GM18951 (cell line): ENCODE measurements around the gene MYZAP.

Source experiments
- POLR2A ChIP-seq: IDR thresholded peaks from 4 replicates; pipeline ENCODE4 v1.6.1; 2011; ENCODE audit warnings: mild to moderate bottlenecking; ENCODE audit not compliant: insufficient read length, insufficient read depth; ENCODE audit errors: extremely low read depth
- in situ Hi-C: fragments of 300-500 bp; cut with MboI; formaldehyde crosslinking; loops from one replicate; pipeline ENCODE4 v1.12.0; 2022; ENCODE audit warnings: low sequenced_read_pairs, mixed read lengths, inconsistent platforms; ENCODE audit not compliant: unreplicated experiment

Gene MYZAP

DNA sequence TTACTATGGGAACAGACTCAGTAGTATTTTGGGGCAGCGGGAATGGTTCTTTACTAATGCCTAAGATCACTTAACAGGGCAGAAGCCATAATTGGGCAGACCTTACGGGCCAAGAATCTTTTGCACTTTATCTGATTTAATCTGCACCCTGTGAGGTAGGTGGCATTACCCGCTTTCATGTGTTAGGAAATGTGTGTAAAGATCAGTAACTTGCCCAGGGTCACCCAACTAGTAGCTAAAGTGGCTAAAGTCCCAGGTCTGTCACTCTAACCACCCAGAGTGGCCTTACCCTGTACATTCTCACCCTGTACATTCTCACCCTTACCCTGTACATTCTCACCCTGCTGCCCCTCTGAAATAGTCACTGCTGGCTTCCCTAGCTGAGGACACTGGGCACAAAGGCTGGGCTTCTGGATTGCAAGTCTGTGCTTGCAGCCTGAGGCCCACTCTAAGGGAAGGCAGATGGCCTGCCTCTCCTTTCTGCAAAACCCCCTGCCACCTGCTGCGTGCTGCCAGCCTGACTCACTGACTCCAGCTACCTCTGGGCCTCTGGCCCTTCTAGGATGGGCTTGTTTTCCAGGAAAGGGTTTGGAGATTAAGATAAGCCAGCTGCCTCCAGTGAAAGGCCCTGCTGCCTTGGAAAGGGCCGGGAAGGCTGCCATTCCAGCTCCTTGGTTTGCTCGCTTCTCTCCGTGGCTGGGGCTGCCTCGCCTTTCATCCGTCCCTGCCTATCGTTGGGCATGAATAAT is 37.5 kb upstream of the MYZAP start:
- no peak for TF ChIP-seq POLR2A
- in situ Hi-C loops: loop anchor here (25.0 kb wide), 1 partner anchor 308 kb away; no protein-coding TSS in a partner anchor

DNA sequence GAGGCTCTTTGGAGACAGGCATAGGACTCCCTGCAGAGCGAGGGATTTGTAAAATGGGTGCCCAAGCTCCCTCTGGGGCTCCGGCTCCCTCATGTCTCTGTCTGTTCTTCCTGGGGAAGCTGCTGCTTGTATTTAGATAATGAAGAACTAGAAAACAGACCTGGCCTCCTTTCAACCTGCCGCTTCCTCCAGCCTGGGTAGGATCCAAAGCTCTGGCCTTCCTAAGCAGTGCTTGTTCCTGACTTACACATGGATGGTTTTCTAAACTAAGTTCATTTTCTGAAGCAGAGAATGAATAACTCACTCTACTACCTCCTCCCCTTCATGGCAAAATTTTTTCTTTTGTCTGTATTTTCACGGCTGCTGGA is 36.9 kb upstream of the MYZAP start:
- no peak for TF ChIP-seq POLR2A
- in situ Hi-C loops: loop anchor here (25.0 kb wide), 1 partner anchor 308 kb away; no protein-coding TSS in a partner anchor

DNA sequence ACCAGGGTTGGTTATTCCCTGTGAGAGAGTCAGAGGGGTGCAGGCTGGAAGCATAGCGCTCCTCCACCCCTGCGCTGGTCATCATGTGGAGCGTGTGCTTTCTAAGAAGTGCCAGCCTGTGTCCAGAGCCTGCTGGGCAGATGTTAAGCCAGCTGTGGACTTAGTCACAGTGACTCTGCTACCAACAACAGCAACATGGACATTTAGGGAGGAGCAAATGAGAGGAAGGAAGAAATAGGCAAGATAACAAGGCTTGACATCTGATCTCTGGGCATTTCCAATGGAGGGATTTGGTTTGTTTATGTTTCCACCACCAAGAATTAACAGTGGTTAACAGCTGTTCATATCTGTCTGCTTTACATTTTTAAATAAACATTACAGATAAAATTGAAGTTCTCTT is 36.4 kb upstream of the MYZAP start:
- in situ Hi-C loops: loop anchor here (25.0 kb wide), 1 partner anchor 307 kb away; no protein-coding TSS in a partner anchor
- no peak for TF ChIP-seq POLR2A

DNA sequence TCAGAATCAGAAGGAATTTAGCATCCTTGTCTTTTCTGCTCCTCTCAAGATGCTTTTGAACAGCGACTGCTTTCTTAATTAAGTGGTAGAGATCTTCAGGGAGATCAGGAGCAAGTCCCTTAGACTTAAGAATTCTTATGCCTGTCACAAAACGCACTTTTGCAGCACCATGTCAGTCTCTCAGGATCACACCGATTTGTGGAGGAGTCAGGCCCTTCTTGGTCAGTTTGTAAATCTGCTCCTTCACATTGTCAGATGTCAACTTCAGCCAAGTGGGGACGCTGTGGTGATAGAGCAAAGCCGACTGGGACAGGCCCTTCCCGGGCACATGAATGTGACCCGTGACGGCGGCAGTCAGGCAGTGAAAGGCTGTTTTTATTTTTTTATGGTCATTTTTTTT is 35.7 kb upstream of the MYZAP start:
- in situ Hi-C loops: loop anchor here (25.0 kb wide), 1 partner anchor 306 kb away; no protein-coding TSS in a partner anchor
- no peak for TF ChIP-seq POLR2A

DNA sequence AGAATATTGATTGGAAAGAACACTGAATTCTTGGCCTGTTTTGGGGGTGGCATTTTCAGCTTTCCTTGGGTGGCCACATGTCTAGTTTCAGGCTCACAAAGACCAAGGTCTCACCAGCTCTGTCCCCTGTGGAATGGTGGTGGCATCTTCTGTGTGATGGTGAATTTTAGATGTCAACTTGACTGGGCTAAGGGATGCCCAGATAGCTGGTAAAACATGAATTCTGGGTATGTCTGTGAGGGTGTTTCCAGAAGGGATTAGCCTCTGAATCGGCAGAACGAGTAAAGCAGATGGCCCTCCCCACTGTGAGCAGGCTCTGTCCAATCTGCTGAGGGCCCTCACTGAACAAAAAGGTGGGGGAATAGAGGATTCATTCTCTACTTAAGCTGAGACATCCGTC is 34.4 kb upstream of the MYZAP start:
- no peak for TF ChIP-seq POLR2A
- in situ Hi-C loops: loop anchor here (25.0 kb wide), 1 partner anchor 305 kb away; no protein-coding TSS in a partner anchor

DNA sequence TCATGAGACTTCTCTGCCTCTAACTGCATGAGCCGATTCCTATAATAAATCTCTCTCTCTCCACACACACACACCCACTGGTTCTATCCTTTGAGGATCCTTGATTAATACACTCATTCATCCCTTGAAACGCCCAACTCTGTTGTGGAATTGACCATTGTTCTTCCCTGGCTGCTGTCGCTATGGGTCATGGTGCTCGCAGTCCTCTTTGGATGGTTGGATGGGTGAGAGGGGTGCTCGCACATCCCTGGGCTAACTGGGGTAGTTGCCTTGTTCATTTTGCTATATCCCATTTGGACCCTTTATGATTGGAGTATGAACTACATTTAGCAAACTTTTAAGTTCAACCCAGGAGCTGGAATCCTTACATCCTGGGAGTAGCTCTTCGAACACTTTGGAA is 33.9 kb upstream of the MYZAP start:
- in situ Hi-C loops: loop anchor here (25.0 kb wide), 1 partner anchor 304 kb away; no protein-coding TSS in a partner anchor
- no peak for TF ChIP-seq POLR2A

DNA sequence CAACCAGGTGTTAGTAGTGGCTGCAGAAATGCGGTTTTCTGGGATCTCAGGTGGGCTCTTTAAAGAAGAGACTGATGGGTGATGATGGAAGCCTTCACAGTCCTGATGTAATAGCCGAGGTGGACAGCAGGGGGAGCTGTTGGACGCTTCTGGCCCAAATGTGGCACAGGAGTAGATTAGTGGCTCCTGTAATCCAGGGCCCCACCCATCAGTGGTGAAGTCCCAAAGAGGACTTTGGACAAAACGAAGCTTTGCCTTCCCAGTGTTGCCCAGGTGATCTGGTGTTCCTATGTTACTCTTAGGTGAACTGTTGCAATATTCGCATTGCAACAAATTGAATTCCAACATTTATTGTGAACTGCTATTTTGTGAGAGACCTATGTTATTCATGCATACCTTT is 31.8 kb upstream of the MYZAP start:
- no peak for TF ChIP-seq POLR2A
- in situ Hi-C loops: loop anchor here (25.0 kb wide), 1 partner anchor 302 kb away; no protein-coding TSS in a partner anchor

DNA sequence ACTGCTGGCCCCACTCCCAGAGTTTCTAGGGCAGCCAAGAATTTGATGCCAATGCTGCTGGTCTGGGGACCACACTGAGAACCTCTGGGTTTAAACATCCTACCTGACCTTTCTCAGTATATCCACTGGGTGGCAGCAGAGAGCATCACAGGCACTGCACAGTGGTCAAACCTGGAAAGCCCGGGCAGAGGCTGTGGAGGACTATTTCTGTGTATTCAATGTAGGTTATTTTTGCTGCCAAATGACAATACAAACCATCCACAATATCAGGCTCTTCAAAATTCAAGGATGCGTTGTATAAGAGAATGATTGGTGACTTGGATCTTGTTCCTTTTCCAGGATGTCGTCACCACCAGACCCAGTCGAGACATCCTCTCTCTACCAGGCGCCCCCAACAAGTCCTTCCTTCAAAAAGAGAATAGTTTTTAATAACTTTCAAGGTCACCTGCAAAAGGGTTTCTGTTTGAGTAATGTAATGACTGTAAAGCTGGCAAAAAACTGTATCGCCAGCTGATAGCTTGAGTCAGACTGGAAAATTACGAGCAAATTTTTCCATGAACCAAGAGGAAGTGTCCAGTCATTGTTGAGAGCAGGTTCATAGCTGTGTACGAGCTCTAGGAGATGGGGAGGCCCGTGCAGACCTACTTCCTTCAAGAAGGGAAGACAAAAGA is 30.5 kb upstream of the MYZAP start:
- no peak for TF ChIP-seq POLR2A

DNA sequence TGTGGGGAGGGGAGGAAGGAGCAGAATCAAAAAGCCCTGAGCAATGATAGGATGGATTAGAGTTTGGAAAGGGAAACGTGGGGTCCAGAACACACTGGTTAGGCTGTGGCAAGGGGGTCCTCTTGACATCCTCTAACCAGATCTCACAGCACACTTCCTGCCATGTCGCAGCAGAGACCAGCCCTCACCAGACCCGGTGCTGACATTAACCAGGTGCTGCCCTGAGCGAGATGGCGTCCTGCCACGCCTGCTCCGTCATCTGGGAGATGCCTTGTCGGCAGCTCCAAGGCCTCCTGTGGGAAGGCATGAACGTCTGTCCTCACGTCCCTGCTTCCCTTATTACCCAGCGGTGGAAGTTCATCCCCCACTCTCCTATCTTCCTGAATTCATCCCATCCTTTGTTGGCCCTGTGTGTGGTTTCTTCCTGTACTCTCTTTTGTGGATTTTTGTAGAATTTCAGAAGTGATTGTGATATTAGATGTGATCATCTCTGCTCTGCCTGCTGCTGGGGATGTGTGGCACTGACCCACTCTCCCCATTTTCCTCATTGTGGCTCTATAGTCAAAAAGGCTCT is 29.4 kb upstream of the MYZAP start:
- in situ Hi-C loops: loop anchor here (25.0 kb wide), 1 partner anchor 300 kb away; no protein-coding TSS in a partner anchor
- TF ChIP-seq POLR2A: no peak

More for the DNA sequence above, 30.5 kb upstream of the MYZAP start:
- in situ Hi-C loops: loop anchor here (25.0 kb wide), 1 partner anchor 301 kb away; no protein-coding TSS in a partner anchor

DNA sequence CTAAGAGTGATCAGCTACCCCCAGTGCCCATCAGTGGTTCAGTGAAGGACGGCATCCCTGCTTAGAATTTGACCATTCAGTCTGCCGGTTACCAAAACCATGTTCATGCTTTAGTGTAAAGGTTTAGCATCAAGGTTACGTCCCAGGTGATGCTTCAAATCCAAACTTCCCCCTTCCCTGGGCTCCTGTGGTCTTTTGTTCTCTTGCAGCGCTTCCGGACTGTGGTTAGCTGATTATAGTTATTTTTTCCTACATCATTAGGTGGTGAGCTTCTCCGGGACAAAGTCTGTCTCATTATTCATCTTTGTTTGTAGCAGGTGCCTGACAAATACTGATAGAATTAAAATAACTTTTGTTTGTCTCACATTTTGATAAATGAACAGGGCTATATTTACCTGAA is 28.3 kb upstream of the MYZAP start:
- in situ Hi-C loops: loop anchor here (25.0 kb wide), 1 partner anchor 299 kb away; no protein-coding TSS in a partner anchor
- TF ChIP-seq POLR2A: no peak

DNA sequence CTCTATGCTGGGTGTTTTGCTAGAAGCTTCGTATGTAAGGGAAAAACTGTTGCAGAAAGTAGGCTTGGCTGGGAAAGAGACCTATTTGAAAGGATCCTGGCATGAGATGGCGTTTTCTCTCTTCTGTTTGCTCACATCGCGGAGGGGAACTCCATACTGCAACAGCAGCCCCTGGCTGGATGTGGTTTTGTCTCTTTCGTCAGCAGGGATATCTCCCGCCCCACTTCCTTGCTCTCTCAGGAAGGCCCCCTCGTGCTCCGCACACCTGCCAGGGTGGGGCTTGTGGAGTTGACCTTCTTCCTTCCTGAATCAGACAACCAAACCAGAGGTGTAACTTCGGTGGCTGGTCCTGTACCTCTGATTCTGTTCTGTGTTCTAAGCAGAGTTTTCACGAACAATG is 26.4 kb upstream of the MYZAP start:
- in situ Hi-C loops: loop anchor here (25.0 kb wide), 1 partner anchor 297 kb away; no protein-coding TSS in a partner anchor
- TF ChIP-seq POLR2A: no peak

DNA sequence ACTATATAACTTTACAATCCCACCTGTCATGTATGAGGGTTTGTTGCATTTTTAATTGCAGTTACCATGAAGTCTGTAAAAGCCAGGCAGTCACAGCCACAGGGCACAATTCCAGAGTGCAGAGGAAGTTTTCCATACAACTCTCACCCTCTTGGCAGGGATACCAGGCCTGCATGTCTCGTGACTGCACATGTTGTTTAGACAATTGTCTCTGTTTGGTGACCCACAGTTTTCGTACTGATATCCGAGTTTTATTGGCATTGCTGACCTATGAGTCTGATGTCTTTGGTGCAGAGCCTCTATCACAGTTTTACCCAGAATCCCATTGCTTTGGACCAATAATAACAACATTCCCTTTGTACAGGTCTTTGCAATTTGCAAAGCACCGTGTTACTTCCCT is 24.9 kb upstream of the MYZAP start:
- in situ Hi-C loops: loop anchor here (25.0 kb wide), 1 partner anchor 295 kb away; no protein-coding TSS in a partner anchor
- no peak for TF ChIP-seq POLR2A

DNA sequence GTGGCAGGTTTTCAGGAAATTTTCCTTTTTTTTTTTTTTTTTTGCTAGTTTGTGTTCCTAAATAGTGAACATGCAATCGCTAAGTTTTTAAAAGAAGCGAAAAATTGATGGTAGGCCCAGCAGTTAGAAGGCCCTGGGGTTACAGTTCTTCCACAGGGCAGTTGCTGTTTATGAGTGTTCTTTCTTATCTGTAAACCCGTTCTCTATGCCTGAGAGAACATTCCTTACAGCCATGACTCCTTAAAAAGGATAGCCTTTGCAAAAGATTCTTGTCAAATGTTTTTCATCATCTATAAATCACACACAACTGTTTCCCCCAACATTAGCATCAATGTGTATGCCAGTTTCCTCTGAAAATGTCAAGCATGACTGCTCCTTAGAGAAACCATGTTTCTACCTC is 23.8 kb upstream of the MYZAP start:
- no peak for TF ChIP-seq POLR2A
- in situ Hi-C loops: loop anchor here (25.0 kb wide), 1 partner anchor 294 kb away; no protein-coding TSS in a partner anchor
